DND-41 (cell line): ENCODE data around the gene ASPA.

Source experiments
- CTCF ChIP-seq: IDR thresholded peaks from 2 replicates; pipeline ENCODE4 v1.5.1; 2012; ENCODE audit warnings: borderline replicate concordance, low read length, moderate library complexity, mild to moderate bottlenecking; ENCODE audit not compliant: poor library complexity, severe bottlenecking; ENCODE audit errors: extremely low read depth
- EZH2 ChIP-seq: IDR thresholded peaks from 3 replicates; pipeline ENCODE4 v1.6.1; 2012; ENCODE audit warnings: borderline replicate concordance, low read depth, mild to moderate bottlenecking, moderate library complexity, low read length, inconsistent platforms; ENCODE audit not compliant: severe bottlenecking

DNA sequence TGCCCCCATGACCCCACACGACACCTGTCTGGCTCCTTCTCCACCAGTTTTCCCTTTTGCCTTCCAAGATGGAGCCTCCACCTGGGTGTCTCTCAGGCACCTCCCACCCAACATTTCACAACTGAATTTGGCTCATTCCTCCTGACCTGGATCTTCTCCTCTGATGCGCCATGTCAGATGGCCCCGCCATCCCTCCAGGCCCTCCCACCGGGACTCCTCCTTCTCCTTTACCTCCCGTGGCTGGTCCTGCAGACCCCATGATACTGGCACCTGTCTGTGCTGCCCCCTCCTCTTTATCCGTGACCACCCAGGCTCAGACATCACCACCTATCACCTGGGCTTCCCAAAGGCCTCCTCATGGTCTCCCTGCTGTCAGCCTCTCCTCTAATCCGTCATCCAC lies 77.1 kb downstream of the ASPA start:
- TF ChIP-seq CTCF (no peak), EZH2 (no peak)
